HL-60 (cell line): ENCODE measurements around the gene PRDM16.

Experiments used
- CTCF ChIP-seq: IDR thresholded peaks from one replicate; pipeline ENCODE4 v1.5.1; 2011; ENCODE audit warnings: low read length, control low read depth, inconsistent platforms; ENCODE audit not compliant: insufficient read depth
- POLR2AphosphoS5 ChIP-seq: IDR thresholded peaks from 2 replicates; pipeline ENCODE4 v1.6.1; 2012; ENCODE audit warnings: low read depth
- SPI1 ChIP-seq: IDR thresholded peaks from 2 replicates; pipeline ENCODE4 v1.6.1; 2012; ENCODE audit warnings: low read depth, mild to moderate bottlenecking, borderline replicate concordance

- TF ChIP-seq POLR2AphosphoS5: no peak
- no peak for TF ChIP-seq CTCF
- TF ChIP-seq SPI1: no peak
Observed at GRCh38 chr1:3287656-3288160, 218.7 kb downstream of the PRDM16 start.
